OCI-LY7 (cell line): ENCODE results near the gene SOS1. TPM values are rescaled to one million over a fixed set of nuclear protein-coding genes. Genes with fewer than 3 reads are reported as not detected.

Source experiments
- BruUV-seq: library from RNA; stranded (reverse); fragments of 400-500 nt; replicated peaks from 2 replicates; lab custom pipeline; 2021; lab: Mats Ljungman, UMichigan
- CTCF ChIA-PET: fragments of 300-600 bp; sonication (Branson Sonifier 250); formaldehyde crosslinking; loops from one replicate; lab custom pipeline; 2022; ENCODE audit warnings: antibody characterized with exemption; ENCODE audit not compliant: unreplicated experiment; lab: Charles Lee
- POLR2A ChIA-PET: fragments of 300-600 bp; sonication (Branson Sonifier 250); formaldehyde crosslinking; loops from one replicate; lab custom pipeline; 2022; ENCODE audit warnings: antibody characterized with exemption; lab: Charles Lee
- DNase-seq: peaks from one replicate; pipeline ENCODE4 v3.0.0-alpha.2; 2015; ENCODE audit warnings: low spot score
- H2AFZ ChIP-seq: fragments of 200-600 bp; sonication (generic), shearing (Covaris generic); 2 replicates; pipeline ENCODE4 v1.6.1; 2014; ENCODE audit warnings: mild to moderate bottlenecking, antibody characterized with exemption, low read length, moderate library complexity
- H3K27ac ChIP-seq: fragments of 200-600 bp; sonication (generic); 2 replicates; pipeline ENCODE4 v1.5.1; 2014; ENCODE audit warnings: mixed run types, low read depth, mild to moderate bottlenecking, moderate library complexity, low read length, inconsistent platforms; ENCODE audit not compliant: poor library complexity, severe bottlenecking
- H3K36me3 ChIP-seq: fragments of 200-600 bp; sonication (generic); 2 replicates; pipeline ENCODE4 v1.6.1; 2014; ENCODE audit warnings: mild to moderate bottlenecking, antibody characterized with exemption, low read length, moderate library complexity, mixed read lengths; ENCODE audit not compliant: insufficient read depth
- H3K4me1 ChIP-seq: fragments of 200-600 bp; sonication (generic); 2 replicates; pipeline ENCODE4 v1.5.1; 2014; ENCODE audit warnings: mild to moderate bottlenecking, low read length; ENCODE audit not compliant: insufficient read depth, poor library complexity, severe bottlenecking
- H3K4me2 ChIP-seq: fragments of 200-600 bp; sonication (generic); 2 replicates; pipeline ENCODE4 v1.6.1; 2014; ENCODE audit warnings: mild to moderate bottlenecking, low read length
- H3K4me3 ChIP-seq: fragments of 200-600 bp; sonication (generic); 2 replicates; pipeline ENCODE4 v1.5.1; 2014; ENCODE audit warnings: mild to moderate bottlenecking, low read depth, low read length; ENCODE audit not compliant: poor library complexity, severe bottlenecking
- H3K79me2 ChIP-seq: fragments of 200-600 bp; sonication (generic); 2 replicates; pipeline ENCODE4 v1.6.1; 2016; ENCODE audit warnings: low read depth, mild to moderate bottlenecking, low read length, moderate library complexity, mixed read lengths; ENCODE audit not compliant: insufficient read depth
- H3K9me2 ChIP-seq: fragments of 200-600 bp; sonication (generic); 2 replicates; pipeline ENCODE4 v1.6.1; 2016; ENCODE audit warnings: mild to moderate bottlenecking, low read length, mixed read lengths; ENCODE audit not compliant: insufficient read depth
- H3K9me3 ChIP-seq: fragments of 200-600 bp; sonication (generic); 2 replicates; pipeline ENCODE4 v1.6.1; 2014; ENCODE audit warnings: mild to moderate bottlenecking, mixed run types, low read length, mixed read lengths
- H4K20me1 ChIP-seq: fragments of 200-600 bp; sonication (generic); 2 replicates; pipeline ENCODE4 v1.6.1; 2014; ENCODE audit warnings: mild to moderate bottlenecking, antibody characterized with exemption, low read length, moderate library complexity, mixed read lengths; ENCODE audit not compliant: insufficient read depth
- EZH2phosphoT487 ChIP-seq: fragments of 200-600 bp; sonication (generic); IDR thresholded peaks from 2 replicates; pipeline ENCODE4 v1.6.1; 2018; ENCODE audit warnings: low read depth, borderline replicate concordance, mild to moderate bottlenecking, mixed run types, antibody characterized with exemption, low read length, moderate library complexity, mixed read lengths
- intact Hi-C: fragments of 100-400 bp; cut with micrococcal nuclease; formaldehyde crosslinking; loops from one replicate; pipeline ENCODE4 v1.10.0; 2022; ENCODE audit not compliant: unreplicated experiment
- total RNA-seq, 2 experiments: library from RNA; depleted of rRNA in 1 of 2; stranded (reverse); fragments of >200 nt in 1 of 2; shearing (Covaris generic) in 1 of 2; gene quantifications; 2 replicates each; pipeline ENCODE4 v1.2.3, GENCODE V29; 2014 to 2022
- TF ChIP-seq, protein P1 (sequence below): fragments of 200-600 bp; sonication (generic); conservative IDR thresholded peaks from 2 replicates; pipeline ENCODE4 v1.5.1; 2014; ENCODE audit warnings: mild to moderate bottlenecking, antibody characterized with exemption, low read length, moderate library complexity, mixed read lengths

The SOS1 gene
- total RNA-seq, 2 experiments from 2014 or later, result 21.3 to 40.0 TPM

DNA sequence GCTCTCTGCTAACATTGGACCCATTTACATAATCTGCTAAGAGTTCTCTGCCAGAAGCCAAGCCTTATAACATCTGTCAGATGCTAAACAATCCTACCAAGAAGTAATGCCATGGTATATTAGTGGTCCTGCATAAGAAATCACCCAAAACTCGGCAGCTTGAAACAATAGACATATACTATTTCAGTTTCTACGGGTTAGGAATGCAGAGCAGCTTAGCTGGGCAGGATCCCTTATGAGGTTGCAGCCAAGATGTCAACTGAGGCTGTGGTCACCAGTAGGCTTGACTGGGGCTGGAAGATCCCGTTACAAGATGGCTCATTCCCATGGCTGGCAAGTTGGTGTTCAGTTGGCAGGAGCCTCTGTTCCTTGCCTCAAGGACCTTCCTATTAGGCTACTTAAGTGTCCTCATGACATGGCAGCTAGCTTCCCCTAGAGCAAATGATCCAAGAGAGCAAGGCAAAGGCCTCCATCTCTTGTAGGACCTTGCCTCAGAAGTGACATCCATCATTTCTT lies 25.1 kb upstream of the SOS1 start:
- Histone ChIP-seq H3K36me3 (no peaks in the 10 kb centered on the region), H3K4me1 (peaks cover 29% of the 10 kb centered on the region), H3K4me3 (no peak overlapping the region), H3K4me2 (no peak overlapping the region), H3K27ac (no peak overlapping the region), H4K20me1 (no peaks in the 10 kb centered on the region), H3K9me2 (no peaks in the 10 kb centered on the region), H3K79me2 (no peaks in the 10 kb centered on the region), H2AFZ (no peak overlapping the region), H3K9me3 (no peaks in the 10 kb centered on the region)
- CTCF ChIA-PET, result no interaction called here
- intact Hi-C loops, result no loop called here
- no peak for TF ChIP-seq EZH2phosphoT487
- TF ChIP-seq, protein P1, sequence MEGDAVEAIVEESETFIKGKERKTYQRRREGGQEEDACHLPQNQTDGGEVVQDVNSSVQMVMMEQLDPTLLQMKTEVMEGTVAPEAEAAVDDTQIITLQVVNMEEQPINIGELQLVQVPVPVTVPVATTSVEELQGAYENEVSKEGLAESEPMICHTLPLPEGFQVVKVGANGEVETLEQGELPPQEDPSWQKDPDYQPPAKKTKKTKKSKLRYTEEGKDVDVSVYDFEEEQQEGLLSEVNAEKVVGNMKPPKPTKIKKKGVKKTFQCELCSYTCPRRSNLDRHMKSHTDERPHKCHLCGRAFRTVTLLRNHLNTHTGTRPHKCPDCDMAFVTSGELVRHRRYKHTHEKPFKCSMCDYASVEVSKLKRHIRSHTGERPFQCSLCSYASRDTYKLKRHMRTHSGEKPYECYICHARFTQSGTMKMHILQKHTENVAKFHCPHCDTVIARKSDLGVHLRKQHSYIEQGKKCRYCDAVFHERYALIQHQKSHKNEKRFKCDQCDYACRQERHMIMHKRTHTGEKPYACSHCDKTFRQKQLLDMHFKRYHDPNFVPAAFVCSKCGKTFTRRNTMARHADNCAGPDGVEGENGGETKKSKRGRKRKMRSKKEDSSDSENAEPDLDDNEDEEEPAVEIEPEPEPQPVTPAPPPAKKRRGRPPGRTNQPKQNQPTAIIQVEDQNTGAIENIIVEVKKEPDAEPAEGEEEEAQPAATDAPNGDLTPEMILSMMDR, result no peak
- no peak for DNase-seq
- POLR2A ChIA-PET, result interaction anchor here (0.6 kb wide), 1 partner anchor 10 kb away, joined by 4 read pairs; no protein-coding TSS in a partner anchor
- BruUV-seq, result no TSS peak

DNA sequence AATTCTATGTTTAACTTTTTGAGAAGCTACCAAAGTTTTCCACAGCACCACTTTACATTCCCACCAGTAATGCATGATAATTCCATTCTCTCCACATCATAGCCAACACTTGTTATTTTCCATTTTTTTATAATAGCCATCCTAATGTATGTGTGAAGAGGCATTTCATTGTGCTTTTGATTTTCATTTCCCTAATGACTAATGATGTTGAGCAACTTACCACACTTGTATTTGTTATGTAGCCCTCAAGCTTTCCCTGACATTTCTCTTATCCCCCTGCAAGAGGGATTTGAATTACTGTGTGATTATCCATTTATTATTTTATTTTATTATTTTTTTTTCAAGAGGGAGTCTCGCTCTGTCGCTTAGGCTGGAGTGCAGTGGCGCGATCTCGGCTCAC lies 23.6 kb upstream of the SOS1 start:
- Histone ChIP-seq H3K4me2 (no peak overlapping the region), H3K36me3 (no peaks in the 10 kb centered on the region), H3K4me3 (no peak overlapping the region), H3K9me3 (no peaks in the 10 kb centered on the region), H3K27ac (no peak overlapping the region), H4K20me1 (no peaks in the 10 kb centered on the region), H2AFZ (no peak overlapping the region), H3K79me2 (no peaks in the 10 kb centered on the region), H3K4me1 (peaks cover 44% of the 10 kb centered on the region), H3K9me2 (no peaks in the 10 kb centered on the region)
- intact Hi-C loops, result no loop called here
- CTCF ChIA-PET, result no interaction called here
- TF ChIP-seq EZH2phosphoT487, result no peak
- TF ChIP-seq, protein P1, result no peak
- DNase-seq, result no peak
- POLR2A ChIA-PET, result interaction anchor here (0.8 to 1.1 kb wide), 2 partner anchors 28 kb away, joined by 3 to 4 read pairs; no protein-coding TSS in a partner anchor
- BruUV-seq, result no TSS peak

DNA sequence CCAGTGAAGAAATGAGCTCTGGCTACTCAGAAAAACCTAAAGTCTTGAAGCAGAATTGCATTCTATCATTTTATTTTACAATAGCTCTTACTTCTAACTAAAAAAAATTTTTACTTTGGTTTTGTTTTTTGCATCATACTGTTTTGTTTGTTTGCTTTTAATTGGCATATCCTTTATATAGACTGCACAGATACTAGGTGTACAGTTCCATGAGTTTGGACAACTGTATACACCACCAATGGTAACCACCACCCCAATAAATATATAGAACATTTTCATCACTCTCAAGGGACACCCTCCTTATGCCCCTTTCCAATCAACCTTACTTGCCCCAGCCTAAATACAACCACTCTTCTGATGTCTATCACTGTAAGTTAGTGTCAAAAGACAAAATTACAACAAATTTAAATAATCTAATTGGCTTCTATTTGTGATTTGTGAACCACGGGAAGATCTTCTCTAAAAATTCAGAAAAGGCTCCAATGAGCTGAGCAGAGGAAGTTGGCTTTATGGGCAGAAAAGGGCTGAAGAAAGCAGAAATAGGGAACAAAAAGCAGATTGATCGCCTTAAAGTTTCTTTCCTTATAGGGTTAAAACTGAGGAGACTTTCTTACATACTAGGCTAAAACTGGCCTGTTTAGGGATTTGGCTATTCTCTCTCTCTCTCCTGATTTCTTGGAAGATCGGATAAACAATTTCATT lies 22.2 kb upstream of the SOS1 start:
- no TSS peak for BruUV-seq
- peak overlapping the region; percentile 19 for H3K4me2 ChIP-seq
- H2AFZ ChIP-seq, result peak overlapping the region; percentile 71
- CTCF ChIA-PET, result no interaction called here
- no peaks in the 10 kb centered on the region for H4K20me1 ChIP-seq
- H3K27ac ChIP-seq, result peak overlapping the region; percentile 67
- no peaks in the 10 kb centered on the region for H3K79me2 ChIP-seq
- H3K36me3 ChIP-seq, result no peaks in the 10 kb centered on the region
- intact Hi-C loops, result no loop called here
- DNase-seq, result no peak
- peaks cover 48% of the 10 kb centered on the region for H3K4me1 ChIP-seq
- H3K9me3 ChIP-seq, result no peaks in the 10 kb centered on the region
- H3K9me2 ChIP-seq, result no peaks in the 10 kb centered on the region
- TF ChIP-seq, protein P1, result no peak
- TF ChIP-seq EZH2phosphoT487, result no peak
- POLR2A ChIA-PET, result interaction anchor here (0.6 to 2.3 kb wide), 8 partner anchors 8 to 1985 kb away, joined by 3 to 9 read pairs (median 3); partner anchors contain the start of gene SOS1
- H3K4me3 ChIP-seq, result no peak overlapping the region
